HepG2 (cell line): ENCODE data around the gene ERF. TPM values are rescaled to one million over a fixed set of nuclear protein-coding genes. Genes with fewer than 3 reads are reported as not detected.

Experiments
- ATAC-seq: fragments of 200-7000 bp; cut with Tn5 transposase; 3 replicates; pipeline ENCODE4 v1.9.1; 2020; ENCODE audit warnings: mild to moderate bottlenecking, moderate library complexity
- BruUV-seq: library from RNA; stranded (reverse); fragments of 400-500 nt; replicated peaks from 2 replicates; lab custom pipeline; 2021; lab: Mats Ljungman, UMichigan
- CTCF ChIA-PET: fragments of 300-600 bp; formaldehyde crosslinking; extraction: SDS; loops from one replicate; lab custom pipeline; 2021; ENCODE audit warnings: low total read pairs, inconsistent platforms, low intra/inter-chr PET ratio; lab: Yijun Ruan, JAX
- POLR2A ChIA-PET: fragments of 350-600 bp; sonication (Branson Sonifier 250); formaldehyde crosslinking; loops from one replicate; lab custom pipeline; 2020; ENCODE audit warnings: antibody characterized with exemption, inconsistent platforms; lab: Yijun Ruan, JAX
- DNase-seq: peaks from one replicate; pipeline ENCODE4 v3.0.0-alpha.2; 2015; ENCODE audit warnings: low spot score
- FAIRE-seq: peaks from 3 replicates; lab custom pipeline; 2011; peaks lifted over from hg19 to GRCh38; lab: Jason Lieb, UNC
- H2AFZ ChIP-seq: one replicate; pipeline ENCODE4 v1.6.1; 2011; ENCODE audit warnings: low read length, inconsistent platforms
- H3K27ac ChIP-seq: fragments of 300-600 bp; 3 replicates; pipeline ENCODE4 v1.8.0; 2011; ENCODE audit warnings: mixed run types, mild to moderate bottlenecking, mixed read lengths, low read length, inconsistent platforms; ENCODE audit not compliant: insufficient read depth; ENCODE audit errors: extremely low read length
- H3K27me3 ChIP-seq, 2 experiments: fragments of 200-600 bp in 1 of 2; 2 replicates in 1 of 2; 3 replicates in 1 of 2; pipeline versions ENCODE4 v1.6.0 to v1.8.0; 2011; ENCODE audit warnings: low read length in 2 of 2, mild to moderate bottlenecking in 2 of 2, moderate library complexity in 2 of 2, inconsistent platforms in 1 of 2; ENCODE audit not compliant: insufficient read depth in 2 of 2, control insufficient read depth in 1 of 2
- H3K36me3 ChIP-seq, 2 experiments: fragments of 200-600 bp in 1 of 2; replicated peaks in 1 of 2; 2 replicates in 1 of 2; 3 replicates in 1 of 2; pipeline versions ENCODE4 v1.5.1 to v1.8.0; 2011; ENCODE audit warnings: low read length in 2 of 2, inconsistent platforms in 1 of 2; ENCODE audit not compliant: insufficient read depth in 2 of 2, control insufficient read depth in 1 of 2
- H3K4me1 ChIP-seq: 2 replicates; pipeline ENCODE4 v1.5.1; 2012; ENCODE audit warnings: low read length, inconsistent platforms; ENCODE audit not compliant: insufficient read depth
- H3K4me2 ChIP-seq: 2 replicates; pipeline ENCODE4 v1.6.0; 2011; ENCODE audit warnings: low read depth, low read length, inconsistent platforms
- H3K4me3 ChIP-seq, 3 experiments: fragments of 200-600 bp in 1 of 3; sonication (generic), shearing (Covaris generic) in 1 of 3; replicated peaks in 1 of 3; 2 replicates each; pipeline ENCODE4 v1.5.1; 2011 to 2016; ENCODE audit warnings: low read length in 3 of 3, inconsistent platforms in 2 of 3, low read depth in 2 of 3, mild to moderate bottlenecking in 2 of 3, control low read depth in 1 of 3, mixed read lengths in 1 of 3; ENCODE audit not compliant: insufficient read depth in 1 of 3
- H3K79me2 ChIP-seq: one replicate; pipeline ENCODE4 v1.6.1; 2011; ENCODE audit warnings: low read length, inconsistent platforms; ENCODE audit not compliant: insufficient read depth
- H3K9ac ChIP-seq: 2 replicates; pipeline ENCODE4 v1.6.0; 2011; ENCODE audit warnings: mild to moderate bottlenecking, low read depth, low read length, inconsistent platforms; ENCODE audit not compliant: insufficient read depth
- H3K9me3 ChIP-seq: 2 replicates; pipeline ENCODE4 v1.5.1; 2012; ENCODE audit warnings: mild to moderate bottlenecking, low read length
- H4K20me1 ChIP-seq: 2 replicates; pipeline ENCODE4 v1.6.0; 2011; ENCODE audit warnings: inconsistent platforms, mild to moderate bottlenecking, low read length, moderate library complexity; ENCODE audit not compliant: insufficient read depth
- ATF7 ChIP-seq, 2 experiments: fragments of 450-650 bp in 1 of 2; sonication (generic) in 1 of 2; formaldehyde crosslinking in 1 of 2; IDR thresholded peaks; 2 replicates each; pipeline versions ENCODE4 v1.4.0 to v1.6.1; 2016 to 2020; ENCODE audit warnings: antibody characterized with exemption in 1 of 2, mild to moderate bottlenecking in 1 of 2, missing genetic modification reagents in 1 of 2
- ISL2 ChIP-seq: sonication (generic); formaldehyde crosslinking; IDR thresholded peaks from 2 replicates; pipeline ENCODE4 v1.5.0; 2020; ENCODE audit warnings: missing genetic modification reagents
- MXI1 ChIP-seq: IDR thresholded peaks from 3 replicates; pipeline ENCODE4 v1.6.1; 2012; ENCODE audit warnings: low read depth, low read length, inconsistent platforms, borderline replicate concordance
- NR2C2 ChIP-seq: sonication (generic); formaldehyde crosslinking; IDR thresholded peaks from 2 replicates; pipeline ENCODE4 v1.4.0; 2020; ENCODE audit warnings: missing genetic modification reagents, mild to moderate bottlenecking, moderate library complexity, borderline replicate concordance
- RBM39 ChIP-seq: fragments of 200-400 bp; formaldehyde crosslinking; IDR thresholded peaks from one replicate; pipeline ENCODE4 v1.6.1; 2018; ENCODE audit warnings: antibody characterized with exemption, mild to moderate bottlenecking, low read depth, low read length; ENCODE audit not compliant: poor library complexity, severe bottlenecking
- SCMH1 ChIP-seq: sonication (generic); formaldehyde crosslinking; IDR thresholded peaks from 2 replicates; pipeline ENCODE4 v1.9.0; 2021; ENCODE audit warnings: missing genetic modification reagents, mild to moderate bottlenecking, borderline replicate concordance
- SP2 ChIP-seq: sonication (generic); formaldehyde crosslinking; IDR thresholded peaks from 2 replicates; pipeline ENCODE4 v1.5.1; 2020; ENCODE audit warnings: mild to moderate bottlenecking, missing genetic modification reagents
- ZBTB7A ChIP-seq: sonication (generic); formaldehyde crosslinking; IDR thresholded peaks from 2 replicates; pipeline ENCODE4 v1.8.0; 2022; ENCODE audit warnings: mild to moderate bottlenecking, missing genetic modification reagents
- ZNF432 ChIP-seq: sonication (generic); formaldehyde crosslinking; IDR thresholded peaks from 2 replicates; pipeline ENCODE4 v1.5.0; 2020; ENCODE audit warnings: missing genetic modification reagents, mild to moderate bottlenecking, borderline replicate concordance
- ZNF790 ChIP-seq: sonication (generic); formaldehyde crosslinking; IDR thresholded peaks from 2 replicates; pipeline ENCODE4 v1.8.0; 2022; ENCODE audit warnings: missing genetic modification reagents, mild to moderate bottlenecking, borderline replicate concordance
- ZNF891 ChIP-seq: sonication (generic); formaldehyde crosslinking; IDR thresholded peaks from 2 replicates; pipeline ENCODE4 v1.5.0; 2020; ENCODE audit warnings: mild to moderate bottlenecking, missing genetic modification reagents
- WGBS: methylation state at CpG from one replicate; pipeline ENCODE4 v1.1.6; 2017; ENCODE audit warnings: low lambda C conversion rate; 5-methylcytosine and 5-hydroxymethylcytosine counted together
- in situ Hi-C: cut with HindIII; loops from 2 replicates; pipeline ENCODE4 v1.10.0; 2017; ENCODE audit warnings: low pct_unique_long_range_greater_than_20kb; ENCODE audit not compliant: extremely low pct_ligation_motif_present
- intact Hi-C: fragments of 100-400 bp; cut with micrococcal nuclease; formaldehyde crosslinking; loops from one replicate; pipeline ENCODE4 v1.10.0; 2022; ENCODE audit not compliant: unreplicated experiment
- polyA plus RNA-seq, 8 experiments: library from polyadenylated mRNA; depleted of rRNA in 3 of 8; stranded (reverse) in 7 of 8; unstranded in 1 of 8; fragments of >200 nt; fragmentation: Illumina TruSeq in 4 of 8; extraction: Trizol in 4 of 8; gene quantifications; 2 replicates each; pipeline versions ENCODE4 v1.2.1 to v1.2.3, GENCODE V29; 2011 to 2016; ENCODE audit warnings: low read depth in 4 of 8, missing spikeins in 1 of 8, mixed read lengths in 1 of 8; ENCODE audit not compliant: insufficient read depth in 1 of 8
- total RNA-seq, 5 experiments: library from RNA; depleted of rRNA; stranded (reverse); fragments of >200 nt; fragmentation: Illumina TruSeq; extraction: Trizol; gene quantifications; 2 replicates each; pipeline ENCODE4 v1.2.3, GENCODE V29; 2016; ENCODE audit warnings: low read depth in 1 of 5
- TF ChIP-seq, protein P1 (sequence below): sonication (generic); formaldehyde crosslinking; IDR thresholded peaks from 2 replicates; pipeline ENCODE4 v1.5.1; 2020; ENCODE audit warnings: missing genetic modification reagents, mild to moderate bottlenecking, borderline replicate concordance
- TF ChIP-seq, protein P2 (sequence below): sonication (generic); formaldehyde crosslinking; IDR thresholded peaks from 2 replicates; pipeline ENCODE4 v1.5.1; 2020; ENCODE audit warnings: mild to moderate bottlenecking, missing genetic modification reagents
- TF ChIP-seq, protein P3 (sequence below): sonication (generic); formaldehyde crosslinking; IDR thresholded peaks from 2 replicates; pipeline ENCODE4 v1.9.0; 2022; ENCODE audit warnings: low read depth, missing genetic modification reagents

The ERF gene
- total and polyA plus RNA-seq, 2 of the 13 experiments (the other 11 are each of a cell fraction or from before 2014, with no cell fraction given), result 67.1 to 69.9 TPM

- no peak overlapping the region for H3K4me2 ChIP-seq
- DNase-seq (peak; percentile 61), ATAC-seq (peak; percentile 81), FAIRE-seq (peak; percentile 37)
- H3K9me3 ChIP-seq, result no peaks in the 10 kb centered on the region
- no TSS peak for BruUV-seq
- WGBS, result 94% methylated on average over 14 of the region's 31 CpGs
- no peaks in the 10 kb centered on the region for H3K27me3 ChIP-seq
- no peak overlapping the region for H3K27ac ChIP-seq
- no peak overlapping the region for H3K9ac ChIP-seq
- POLR2A ChIA-PET, result interaction anchor here (1.0 to 1.4 kb wide), 2 partner anchors 46 to 48 kb away, joined by 4 to 7 read pairs; no protein-coding TSS in a partner anchor
- H3K36me3 ChIP-seq, result peaks cover 33 to 76% of the 10 kb centered on the region in 2 experiments; a peak in 4 of 5 replicates
- in situ Hi-C loops (loop anchor here (5.0 kb wide), 1 partner anchor 158 kb away; the partner anchor contains the start of gene POU2F2), intact Hi-C loops (loop anchor here (1.0 to 2.0 kb wide), 2 partner anchors 47 to 156 kb away; no protein-coding TSS in a partner anchor)
- no peak overlapping the region for H3K4me3 ChIP-seq
- CTCF ChIA-PET, result interaction anchor here (0.6 to 3.1 kb wide), 9 partner anchors 8 to 183 kb away, joined by 3 to 34 read pairs (median 4); partner anchors contain the start of genes MEGF8 and ZNF526
- H3K79me2 ChIP-seq, result peaks cover 5% of the 10 kb centered on the region
- H4K20me1 ChIP-seq, result no peaks in the 10 kb centered on the region; the same call in 1 of the 2 replicates
- no peak overlapping the region for H2AFZ ChIP-seq
- peaks cover 6% of the 10 kb centered on the region for H3K4me1 ChIP-seq
- TF ChIP-seq ZNF891, result no peak
- no peak for TF ChIP-seq SCMH1 (CRISPR knock-in tag)
- peak; percentile 51 for TF ChIP-seq RBM39
- no peak for TF ChIP-seq ZNF432
- 0 out of 2 replicates have a peak, but pooled peaks have one; percentile 29 for TF ChIP-seq ISL2 (CRISPR knock-in tag)
- TF ChIP-seq SP2, result no peak
- TF ChIP-seq ZNF790 (CRISPR knock-in tag), result no peak
- TF ChIP-seq, protein P1, sequence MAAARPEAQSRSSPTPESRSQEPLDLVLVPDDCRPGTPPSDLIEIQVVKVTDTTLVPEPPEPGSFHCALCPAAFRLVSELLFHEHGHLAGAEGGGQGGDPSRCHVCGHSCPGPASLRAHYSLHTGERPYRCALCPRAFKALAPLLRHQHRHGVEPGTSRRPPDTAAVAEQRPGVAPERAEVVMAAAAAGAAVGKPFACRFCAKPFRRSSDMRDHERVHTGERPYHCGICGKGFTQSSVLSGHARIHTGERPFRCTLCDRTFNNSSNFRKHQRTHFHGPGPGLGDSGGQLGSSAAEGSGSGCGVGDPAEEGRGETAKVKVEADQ (CRISPR knock-in tag), result no peak
- peak; percentile 25; the same call in 1 of the 2 replicates for TF ChIP-seq ZBTB7A
- TF ChIP-seq, protein P2, sequence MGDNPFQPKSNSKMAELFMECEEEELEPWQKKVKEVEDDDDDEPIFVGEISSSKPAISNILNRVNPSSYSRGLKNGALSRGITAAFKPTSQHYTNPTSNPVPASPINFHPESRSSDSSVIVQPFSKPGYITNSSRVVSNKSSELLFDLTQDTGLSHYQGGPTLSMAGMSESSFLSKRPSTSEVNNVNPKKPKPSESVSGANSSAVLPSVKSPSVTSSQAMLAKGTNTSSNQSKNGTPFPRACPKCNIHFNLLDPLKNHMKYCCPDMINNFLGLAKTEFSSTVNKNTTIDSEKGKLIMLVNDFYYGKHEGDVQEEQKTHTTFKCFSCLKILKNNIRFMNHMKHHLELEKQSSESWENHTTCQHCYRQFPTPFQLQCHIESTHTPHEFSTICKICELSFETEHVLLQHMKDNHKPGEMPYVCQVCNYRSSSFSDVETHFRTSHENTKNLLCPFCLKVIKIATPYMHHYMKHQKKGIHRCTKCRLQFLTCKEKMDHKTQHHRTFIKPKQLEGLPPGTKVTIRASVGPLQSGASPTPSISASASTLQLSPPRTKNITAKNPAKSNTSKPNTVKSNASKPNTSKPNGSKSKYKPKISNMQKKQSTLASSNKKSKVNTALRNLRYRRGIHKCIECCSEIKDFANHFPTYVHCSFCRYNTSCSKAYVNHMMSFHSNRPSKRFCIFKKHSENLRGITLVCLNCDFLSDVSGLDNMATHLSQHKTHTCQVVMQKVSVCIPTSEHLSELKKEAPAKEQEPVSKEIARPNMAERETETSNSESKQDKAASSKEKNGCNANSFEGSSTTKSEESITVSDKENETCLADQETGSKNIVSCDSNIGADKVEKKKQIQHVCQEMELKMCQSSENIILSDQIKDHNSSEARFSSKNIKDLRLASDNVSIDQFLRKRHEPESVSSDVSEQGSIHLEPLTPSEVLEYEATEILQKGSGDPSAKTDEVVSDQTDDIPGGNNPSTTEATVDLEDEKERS (CRISPR knock-in tag), result no peak
- TF ChIP-seq MXI1, result no peak; the same call in 2 of the 3 replicates
- TF ChIP-seq NR2C2 (CRISPR knock-in tag), result no peak
- TF ChIP-seq, protein P3, sequence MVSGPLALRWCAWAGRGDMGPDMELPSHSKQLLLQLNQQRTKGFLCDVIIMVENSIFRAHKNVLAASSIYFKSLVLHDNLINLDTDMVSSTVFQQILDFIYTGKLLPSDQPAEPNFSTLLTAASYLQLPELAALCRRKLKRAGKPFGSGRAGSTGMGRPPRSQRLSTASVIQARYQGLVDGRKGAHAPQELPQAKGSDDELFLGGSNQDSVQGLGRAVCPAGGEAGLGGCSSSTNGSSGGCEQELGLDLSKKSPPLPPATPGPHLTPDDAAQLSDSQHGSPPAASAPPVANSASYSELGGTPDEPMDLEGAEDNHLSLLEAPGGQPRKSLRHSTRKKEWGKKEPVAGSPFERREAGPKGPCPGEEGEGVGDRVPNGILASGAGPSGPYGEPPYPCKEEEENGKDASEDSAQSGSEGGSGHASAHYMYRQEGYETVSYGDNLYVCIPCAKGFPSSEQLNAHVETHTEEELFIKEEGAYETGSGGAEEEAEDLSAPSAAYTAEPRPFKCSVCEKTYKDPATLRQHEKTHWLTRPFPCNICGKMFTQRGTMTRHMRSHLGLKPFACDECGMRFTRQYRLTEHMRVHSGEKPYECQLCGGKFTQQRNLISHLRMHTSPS (CRISPR knock-in tag), result peak; percentile 52; the same call in 1 of the 2 replicates
- TF ChIP-seq ATF7 (IDR thresholded peaks at IDR 0.05), result no peak
- no peak for TF ChIP-seq ATF7 (CRISPR knock-in tag; IDR thresholded peaks at IDR 0.05)
These were observed 35.9 kb upstream of the ERF start for GRCh38 chr19:42290523-42291434.
